Measurements from ENCODE around the gene DNAJC6.
A peak's percentile ranks its signal among the peaks of the same experiment; 100 is the strongest.
"Not testable (repeated sequence)": the region's sequence is repeated elsewhere in the genome, so short reads cannot be mapped to it uniquely, and the experiment has no call there.

Gene DNAJC6

DNA sequence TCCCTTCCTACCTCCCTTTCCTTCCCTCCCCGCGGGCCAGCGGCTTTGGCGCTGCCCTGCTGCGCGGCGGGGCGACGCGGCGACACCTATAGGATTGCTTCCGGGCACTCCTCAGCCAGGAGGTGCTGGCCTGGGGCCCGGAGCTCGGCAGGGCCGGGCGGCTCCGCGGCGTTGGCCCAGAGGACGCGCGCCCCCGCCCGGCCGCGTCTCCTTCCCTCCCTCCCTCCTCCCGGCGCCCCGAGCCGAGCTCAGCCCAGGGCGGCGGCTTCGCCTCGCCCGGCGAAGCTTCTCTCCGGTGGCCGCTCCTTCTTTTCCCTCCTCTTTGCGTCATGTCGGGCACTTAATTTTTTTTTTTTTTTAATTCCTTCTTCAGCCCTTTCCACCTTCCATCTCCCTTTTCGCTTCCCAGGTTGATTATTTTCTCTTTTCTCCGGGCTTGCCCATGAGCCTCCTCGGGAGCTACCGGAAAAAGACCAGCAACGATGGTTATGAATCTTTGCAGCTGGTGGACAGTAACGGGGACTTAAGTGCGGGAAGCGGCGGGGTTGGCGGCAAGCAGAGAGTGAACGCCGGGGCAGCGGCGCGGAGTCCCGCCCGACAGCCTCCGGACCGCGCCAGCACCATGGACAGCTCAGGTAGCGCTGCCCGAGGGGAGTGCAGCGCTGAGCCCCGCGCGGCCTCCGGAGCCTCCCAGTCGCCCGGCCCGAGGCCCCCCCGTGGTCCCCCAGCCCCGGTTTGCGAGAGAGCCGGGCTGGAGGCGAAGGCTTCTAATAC is at the start of gene DNAJC6:
DNAJC6 (plus strand) TSS at position 240 of the 774 bp plus-strand sequence; CDS start at position 443, 203 bp downstream.
- DNase-seq, result peak; percentile 87

DNA sequence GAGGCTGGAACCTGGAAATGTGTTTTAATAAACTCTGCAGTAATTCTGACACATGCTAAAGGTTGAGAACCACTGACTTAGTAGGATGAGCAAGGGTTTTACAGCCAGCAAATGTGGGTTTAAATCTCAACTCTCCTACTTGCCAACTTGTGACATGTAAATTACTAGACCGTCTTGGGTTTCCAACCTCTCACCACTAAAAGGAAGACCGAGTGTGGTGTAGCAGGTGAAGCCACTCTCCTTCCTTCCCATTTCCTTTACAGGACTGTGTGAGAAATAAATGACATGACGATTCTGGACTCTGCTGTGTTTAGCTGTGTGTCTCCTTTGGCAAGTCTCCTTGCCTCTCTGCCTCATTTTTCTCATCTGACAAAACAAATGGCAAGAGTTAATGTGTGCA is 49.5 kb upstream of the DNAJC6 start:
- no peak for DNase-seq

GRCh38 chr1:65260851-65261473 is 48.4 kb upstream of the DNAJC6 start:
- DNase-seq, result no peak

GRCh38 chr1:65263286-65263685 is 46.1 kb upstream of the DNAJC6 start:
- DNase-seq, result no peak

GRCh38 chr1:65264197-65264929 is 45.0 kb upstream of the DNAJC6 start:
- peak; percentile 43 for DNase-seq

GRCh38 chr1:65265296-65265650 is 44.1 kb upstream of the DNAJC6 start:
- no peak for DNase-seq

DNA sequence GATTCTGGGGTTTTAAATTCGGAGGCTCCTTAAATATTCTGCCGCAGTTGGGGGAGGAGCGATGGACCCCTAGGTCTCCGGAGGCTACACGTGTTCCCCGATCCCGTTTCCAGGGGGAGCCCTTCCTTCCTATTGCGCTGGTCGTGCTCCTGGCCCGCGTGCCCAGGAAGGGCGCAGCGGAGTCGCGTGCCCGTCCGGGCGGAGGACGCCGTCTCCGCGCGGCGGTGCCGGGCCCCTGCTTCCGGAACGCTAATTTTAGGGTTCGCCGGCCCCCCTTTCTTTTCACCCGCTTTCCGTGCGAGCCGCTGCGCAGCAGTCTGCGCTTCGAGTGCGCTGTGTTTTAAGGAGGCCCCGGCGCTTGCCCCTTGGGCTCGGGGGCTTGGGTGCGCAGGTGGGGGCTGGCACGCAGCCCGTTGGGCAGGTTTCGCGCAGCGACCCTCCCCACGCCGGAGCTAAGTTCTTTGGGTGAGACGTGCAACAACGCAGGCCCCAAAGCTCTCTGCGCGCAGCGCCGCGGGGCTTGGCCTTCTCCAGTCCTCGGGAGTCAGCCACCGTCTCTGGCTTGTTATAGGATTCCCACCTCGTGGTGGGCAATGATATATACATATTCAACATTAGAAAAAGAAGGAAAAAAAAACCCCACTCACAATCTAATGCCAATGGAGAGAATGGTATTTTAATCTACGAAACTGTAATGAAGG is 43.5 kb upstream of the DNAJC6 start:
- peak; percentile 38 for DNase-seq

- DNase-seq, result no peak
Observed at GRCh38 chr1:65266476-65266875, 42.9 kb upstream of the DNAJC6 start.

- DNase-seq, result no peak
Observed at GRCh38 chr1:65267271-65267670, 42.1 kb upstream of the DNAJC6 start.

DNA sequence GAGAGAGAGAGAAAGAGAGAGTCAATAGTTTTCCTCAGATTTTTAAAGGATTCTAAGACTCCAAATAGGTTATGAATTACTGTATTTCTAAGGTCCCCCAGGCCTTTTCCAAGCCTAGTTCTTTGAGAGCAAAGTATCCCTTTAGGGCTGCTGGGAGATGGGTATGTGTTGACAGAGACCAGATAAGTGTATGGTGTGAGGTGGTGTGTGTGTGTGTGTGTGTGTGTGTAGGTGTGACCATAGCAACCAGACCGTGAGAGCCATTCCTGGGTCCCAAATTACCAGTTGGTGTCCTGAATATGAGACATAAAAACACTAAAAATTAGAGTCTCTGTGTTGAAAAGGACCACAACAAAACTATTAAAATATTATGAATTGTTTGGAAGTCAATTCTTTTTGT is 41.7 kb upstream of the DNAJC6 start:
- no peak for DNase-seq

- DNase-seq, result no peak
Observed at GRCh38 chr1:65269612-65270011, 39.7 kb upstream of the DNAJC6 start.

DNA sequence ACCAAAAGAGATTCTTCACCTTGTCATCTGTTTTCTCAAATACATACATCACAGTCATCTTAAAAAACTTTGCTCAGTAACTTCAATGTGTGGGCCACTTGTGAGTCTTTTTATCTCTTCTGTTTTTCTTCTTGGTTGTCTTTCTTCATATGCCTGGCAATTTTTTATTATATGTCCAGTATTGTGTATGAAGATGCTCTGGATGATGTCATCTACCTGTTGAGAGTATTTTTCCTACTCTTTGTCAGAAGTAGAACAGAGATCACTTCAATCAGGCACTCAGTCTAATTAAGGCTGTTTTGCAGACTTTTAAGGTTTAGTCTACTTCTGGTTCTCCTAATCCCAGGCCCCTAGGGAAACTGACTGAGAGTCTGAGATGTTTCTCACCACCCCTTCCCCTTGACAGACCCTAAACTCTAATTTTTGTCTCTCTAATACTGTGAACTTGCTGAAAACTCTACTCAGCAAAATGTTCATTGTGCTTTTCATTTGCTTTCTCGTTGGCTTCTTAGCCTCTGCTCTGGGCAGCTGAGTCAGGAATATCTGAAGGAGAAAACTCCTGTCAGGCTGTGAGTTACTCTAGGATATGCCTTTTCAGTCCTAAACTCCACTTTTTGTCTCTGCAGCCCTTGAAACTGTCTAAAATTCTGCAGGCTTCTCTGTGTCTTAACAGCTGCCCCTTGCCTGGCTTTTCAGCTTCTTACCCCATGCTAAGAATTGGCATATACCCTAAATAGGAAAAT is 33.0 kb upstream of the DNAJC6 start:
- no peak for DNase-seq

DNA sequence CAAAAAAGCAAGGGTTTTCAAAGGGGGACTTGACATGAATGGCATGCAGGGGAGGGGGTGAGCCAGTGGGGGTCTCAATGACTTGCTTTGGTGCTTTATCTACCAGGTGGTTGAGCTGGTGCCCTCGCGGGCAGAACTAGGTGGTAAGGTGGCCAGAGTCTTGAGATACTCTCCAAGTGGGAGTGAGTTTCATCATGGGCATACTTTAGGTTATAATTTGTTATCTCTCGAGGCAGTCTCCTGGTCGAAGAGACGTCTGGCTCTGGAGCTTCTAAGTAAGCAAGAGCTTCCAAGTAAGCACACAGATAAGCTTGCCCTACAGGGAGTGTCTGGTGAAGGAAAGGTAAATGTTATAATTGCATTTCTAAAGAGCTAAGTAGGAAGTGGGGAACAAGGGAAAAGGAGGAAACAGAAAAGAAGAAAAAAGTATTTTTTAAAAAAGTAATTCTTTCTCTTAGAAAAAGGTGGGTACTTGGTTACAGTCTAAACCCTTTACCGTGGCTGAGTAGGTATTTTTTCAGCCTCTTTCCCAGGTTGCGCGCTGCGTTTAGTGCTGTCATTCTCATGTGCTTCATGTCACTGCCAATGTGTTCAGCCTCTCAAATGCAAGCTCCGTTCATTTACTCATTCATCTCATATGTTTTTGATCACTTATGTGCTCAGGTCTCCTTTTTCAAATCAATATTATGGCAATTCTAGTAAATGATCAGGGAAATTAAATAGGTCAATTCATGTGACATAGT is 31.6 kb upstream of the DNAJC6 start:
- DNase-seq, result no peak

GRCh38 chr1:65278376-65279069 is 30.8 kb upstream of the DNAJC6 start:
- DNase-seq, result no peak

DNA sequence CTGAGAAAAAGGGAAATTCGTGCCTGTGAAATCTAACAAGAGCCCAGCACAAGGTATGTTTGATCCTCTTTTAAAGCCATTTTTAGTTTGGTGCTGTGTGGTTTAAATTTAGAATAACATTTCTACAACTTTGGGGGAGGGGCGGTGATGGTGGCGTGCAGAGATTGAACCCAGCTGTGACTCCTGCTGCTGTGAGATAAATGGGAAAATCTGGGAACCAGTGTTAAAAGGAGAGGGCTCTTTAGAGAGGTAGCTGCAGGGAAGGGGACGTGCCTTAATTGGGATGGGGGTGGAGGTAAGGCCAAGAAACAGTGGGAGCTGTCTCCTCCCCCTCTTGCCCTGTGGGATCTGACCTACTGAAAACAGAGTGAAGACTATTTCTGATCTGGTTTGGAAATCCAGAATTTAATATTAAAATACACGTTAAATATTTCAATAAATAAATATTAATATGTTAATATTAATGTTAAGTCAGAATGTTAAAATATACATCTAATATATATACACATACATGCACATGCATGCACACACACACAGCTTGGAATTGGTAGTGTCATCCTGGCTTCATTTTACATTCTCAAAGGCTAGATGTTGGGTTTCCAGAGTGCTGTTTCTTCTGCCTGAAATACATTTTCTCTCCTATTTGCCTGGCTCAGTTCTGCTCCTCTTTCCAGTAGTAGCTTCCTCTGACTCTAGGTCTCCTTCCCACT is 30.1 kb upstream of the DNAJC6 start:
- DNase-seq, result no peak

GRCh38 chr1:65281846-65282245 is 27.5 kb upstream of the DNAJC6 start:
- DNase-seq, result no peak

DNA sequence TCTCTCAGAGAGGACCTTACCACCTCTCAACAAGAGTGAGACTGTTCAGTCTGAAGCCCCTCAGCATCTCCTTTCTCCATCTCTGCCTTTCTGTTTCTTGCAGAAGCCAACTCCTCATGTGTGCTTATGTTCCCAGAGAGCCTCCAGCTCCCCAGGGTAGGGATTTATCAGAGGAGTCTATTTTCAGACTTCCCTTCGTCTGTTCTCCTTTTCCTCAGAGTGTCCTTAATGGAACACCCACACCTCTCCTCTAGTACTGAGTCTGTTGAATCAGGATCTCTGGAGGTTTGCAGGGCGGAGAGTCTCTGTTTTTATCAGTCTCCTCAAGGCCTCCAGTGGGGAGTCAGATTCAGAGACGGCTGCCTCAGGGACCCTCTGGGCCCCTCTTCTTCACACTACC is 25.1 kb upstream of the DNAJC6 start:
- DNase-seq, result no peak

DNA sequence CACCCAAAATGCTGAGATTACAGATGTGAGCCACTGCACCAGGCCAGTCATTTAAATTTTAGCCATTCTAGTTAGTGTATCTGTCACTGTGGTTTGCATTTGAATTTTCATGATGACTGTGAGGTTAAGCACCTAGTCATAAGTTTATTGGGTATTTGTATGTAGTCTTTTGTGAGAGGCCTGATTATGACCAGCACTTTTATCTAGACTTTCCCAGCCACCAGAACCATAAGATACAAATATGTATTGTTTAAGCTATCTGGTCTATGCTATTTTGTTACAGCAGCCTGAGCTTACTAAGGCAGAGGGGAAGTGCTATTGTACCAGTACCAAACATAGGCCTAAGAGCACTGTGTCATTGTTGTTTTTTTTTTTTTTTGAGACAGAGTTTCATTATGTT is 19.9 kb upstream of the DNAJC6 start:
- DNase-seq, result no peak

DNA sequence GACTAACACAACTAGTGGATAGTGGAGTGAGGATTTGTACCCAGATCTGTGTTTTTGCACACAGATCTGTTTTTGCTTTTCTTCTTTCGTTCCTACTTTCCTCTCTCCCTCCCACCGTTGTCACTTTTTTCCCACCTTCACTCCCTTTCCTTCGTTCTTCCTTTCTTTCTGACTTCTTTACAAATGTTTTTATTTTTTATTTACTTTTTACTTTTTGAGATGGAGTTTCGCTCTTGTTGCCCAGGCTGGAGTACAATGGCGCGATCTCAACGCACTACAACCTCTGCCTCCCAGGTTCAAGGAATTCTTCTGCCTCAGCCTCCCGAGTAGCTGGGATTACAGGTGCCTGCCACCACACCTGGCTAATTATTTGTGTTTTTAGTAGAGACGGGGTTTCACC is 17.5 kb upstream of the DNAJC6 start:
- DNase-seq, result not testable (repeated sequence)

DNA sequence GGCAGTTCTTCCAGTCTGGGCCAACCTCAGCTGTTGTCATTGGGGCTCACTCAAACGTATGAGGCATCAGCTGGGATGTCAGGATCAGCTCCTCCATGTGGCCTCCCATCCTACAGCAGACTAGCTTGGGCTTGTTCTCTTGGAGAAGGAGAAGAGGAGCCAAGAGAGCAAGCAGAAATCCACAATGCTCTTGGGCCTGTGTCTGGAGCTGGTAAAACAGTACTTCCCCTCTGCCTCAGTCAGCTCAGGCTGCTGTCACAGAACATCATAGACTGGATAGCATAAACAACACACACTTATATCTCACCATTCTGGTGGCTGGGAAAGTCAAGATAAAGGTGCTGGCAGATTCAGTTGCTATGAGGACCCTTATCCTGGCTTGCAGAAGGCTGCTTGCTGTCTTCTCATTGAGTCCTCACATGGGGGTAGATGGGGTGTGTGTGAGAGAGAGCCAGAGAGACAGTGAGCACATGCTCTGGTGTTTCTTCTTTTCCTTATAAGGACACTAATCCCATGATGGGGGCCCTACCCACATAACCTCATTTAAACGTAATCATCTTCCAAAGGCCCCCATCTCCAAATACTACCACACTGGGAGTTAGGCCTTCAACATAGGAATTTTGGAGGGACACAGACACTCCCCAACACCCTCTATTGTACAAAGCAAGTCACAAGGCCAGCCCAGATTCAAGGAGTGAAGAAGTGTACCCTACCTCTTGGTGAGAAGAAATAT is 16.3 kb upstream of the DNAJC6 start:
- no peak for DNase-seq
